ENCODE data around the gene ZNF385B. TPM values are rescaled to one million over a fixed set of nuclear protein-coding genes. Genes with fewer than 3 reads are reported as not detected.

ZNF385B gene
- total and polyA plus RNA-seq, 11 donors = 0.07 to 12.2 (median 2.3) TPM

- TF ChIP-seq POLR2A (IDR thresholded peaks at IDR 0.05) (no peak), CTCF (IDR thresholded peaks at IDR 0.05) (no peak)
- Histone ChIP-seq H3K36me3 (no peaks in the 10 kb centered on the region), H3K4me1 (no peaks in the 10 kb centered on the region), H3K9me3 (no peaks in the 10 kb centered on the region), H3K27ac (no peak overlapping the region), H3K4me3 (no peak overlapping the region), H3K27me3 (peaks cover 0 to 2% (median 0%) of the 10 kb centered on the region in 9 donors)
- DNase-seq = no peak
- WGBS, 4 donors = 76 to 80% (median 78%) methylated on average over 2 of the region's 2 CpGs
- intact Hi-C loops (cut with DNase I) = no loop called here
- ATAC-seq = no peak
Measured at GRCh38 chr2:179545024-179545423, 316.4 kb downstream of the ZNF385B start.

- DNase-seq = no peak
- no peak overlapping the region for H3K4me3 ChIP-seq
- WGBS, 4 donors = 69 to 85% (median 84%) methylated on average over 3 of the region's 3 CpGs
- H3K27ac ChIP-seq = no peak overlapping the region
- TF ChIP-seq POLR2A (IDR thresholded peaks at IDR 0.05) (no peak), CTCF (IDR thresholded peaks at IDR 0.05) (no peak)
- no peak for ATAC-seq
- H3K9me3 ChIP-seq = peaks cover 0 to 10% (median 5%) of the 10 kb centered on the region in 12 donors
- intact Hi-C loops (cut with DNase I) = no loop called here
- H3K4me1 ChIP-seq = no peaks in the 10 kb centered on the region
- H3K36me3 ChIP-seq = no peaks in the 10 kb centered on the region
- peaks cover 0 to 2% (median 0%) of the 10 kb centered on the region in 9 donors for H3K27me3 ChIP-seq
Measured at GRCh38 chr2:179543361-179543901, 318.0 kb downstream of the ZNF385B start.

GRCh38 chr2:179541586-179541985 lies 319.8 kb downstream of the ZNF385B start:
- Histone ChIP-seq H3K9me3 (peaks cover 0 to 10% (median 5%) of the 10 kb centered on the region in 12 donors), H3K4me3 (no peak overlapping the region), H3K27ac (no peak overlapping the region), H3K27me3 (no peaks in the 10 kb centered on the region), H3K4me1 (no peaks in the 10 kb centered on the region), H3K36me3 (no peaks in the 10 kb centered on the region)
- TF ChIP-seq CTCF (IDR thresholded peaks at IDR 0.05) (no peak), POLR2A (IDR thresholded peaks at IDR 0.05) (no peak)
- DNase-seq (no peak), ATAC-seq (no peak)
- intact Hi-C loops (cut with DNase I) = no loop called here
- 72 to 91% (median 83%) methylated on average over 4 of the region's 4 CpGs for WGBS, 4 donors

- WGBS, 4 donors = 77 to 95% (median 91%) methylated on average over 1 of the region's 1 CpG
- DNase-seq = no peak
- H3K27ac ChIP-seq = no peak overlapping the region
Measured at GRCh38 chr2:179539124-179539511, 322.3 kb downstream of the ZNF385B start.

More at GRCh38 chr2:179539124-179539511, 322.3 kb downstream of the ZNF385B start:
- no peak for TF ChIP-seq CTCF (IDR thresholded peaks at IDR 0.05)
- TF ChIP-seq POLR2A (IDR thresholded peaks at IDR 0.05) = no peak
- no peaks in the 10 kb centered on the region for H3K36me3 ChIP-seq
- ATAC-seq = no peak
- H3K27me3 ChIP-seq = no peaks in the 10 kb centered on the region
- H3K9me3 ChIP-seq = peaks cover 0 to 10% (median 5%) of the 10 kb centered on the region in 12 donors
- intact Hi-C loops (cut with DNase I) = no loop called here
- no peaks in the 10 kb centered on the region for H3K4me1 ChIP-seq
- H3K4me3 ChIP-seq = no peak overlapping the region

Measured in heart left ventricle (tissue), 16 donors.